KMS-11 (cell line): ENCODE results near the gene ANGPT4.

Experiments used
- H2AFZ ChIP-seq: fragments of 200-600 bp; sonication (generic); 2 replicates; pipeline ENCODE4 v1.6.1; 2016; ENCODE audit warnings: antibody characterized with exemption, mixed run types, low read depth
- H3K27ac ChIP-seq: fragments of 200-600 bp; sonication (generic); 2 replicates; pipeline ENCODE4 v1.6.1; 2016; ENCODE audit warnings: mild to moderate bottlenecking, mixed run types
- H3K27me3 ChIP-seq: fragments of 200-600 bp; sonication (generic); 2 replicates; pipeline ENCODE4 v1.6.1; 2017; ENCODE audit warnings: mild to moderate bottlenecking, low read depth, mixed run types, moderate library complexity; ENCODE audit not compliant: insufficient read depth
- H3K36me3 ChIP-seq: fragments of 200-600 bp; sonication (generic); 2 replicates; pipeline ENCODE4 v1.6.1; 2017; ENCODE audit warnings: mild to moderate bottlenecking, mixed run types; ENCODE audit not compliant: insufficient read depth
- H3K4me1 ChIP-seq: fragments of 200-600 bp; sonication (generic); 2 replicates; pipeline ENCODE4 v1.6.1; 2016; ENCODE audit warnings: mild to moderate bottlenecking, low read depth, mixed run types; ENCODE audit not compliant: poor library complexity, severe bottlenecking
- H3K4me2 ChIP-seq: fragments of 200-600 bp; sonication (generic); 2 replicates; pipeline ENCODE4 v1.7.0; 2016; ENCODE audit warnings: mild to moderate bottlenecking, mixed run types
- H3K4me3 ChIP-seq: fragments of 200-600 bp; sonication (generic); IDR thresholded peaks from 2 replicates; pipeline ENCODE4 v1.6.1; 2017; ENCODE audit warnings: low read depth, low read length, mixed read lengths; ENCODE audit not compliant: insufficient read depth
- H3K79me2 ChIP-seq: fragments of 200-600 bp; sonication (generic); 2 replicates; pipeline ENCODE4 v1.6.1; 2016; ENCODE audit warnings: low read depth, mixed run types; ENCODE audit not compliant: insufficient read depth
- H3K9ac ChIP-seq: fragments of 200-600 bp; sonication (generic); 2 replicates; pipeline ENCODE4 v1.6.1; 2016; ENCODE audit warnings: mild to moderate bottlenecking, mixed run types
- H4K20me1 ChIP-seq: fragments of 200-600 bp; sonication (generic); 2 replicates; pipeline ENCODE4 v1.6.1; 2016; ENCODE audit warnings: mild to moderate bottlenecking, mixed run types; ENCODE audit not compliant: insufficient read depth
- CTCF ChIP-seq: fragments of 200-600 bp; sonication (generic); conservative IDR thresholded peaks from 2 replicates; pipeline ENCODE4 v1.6.1; 2017; ENCODE audit warnings: low read depth, mild to moderate bottlenecking, antibody characterized with exemption, low read length, moderate library complexity, mixed read lengths

Gene ANGPT4

DNA sequence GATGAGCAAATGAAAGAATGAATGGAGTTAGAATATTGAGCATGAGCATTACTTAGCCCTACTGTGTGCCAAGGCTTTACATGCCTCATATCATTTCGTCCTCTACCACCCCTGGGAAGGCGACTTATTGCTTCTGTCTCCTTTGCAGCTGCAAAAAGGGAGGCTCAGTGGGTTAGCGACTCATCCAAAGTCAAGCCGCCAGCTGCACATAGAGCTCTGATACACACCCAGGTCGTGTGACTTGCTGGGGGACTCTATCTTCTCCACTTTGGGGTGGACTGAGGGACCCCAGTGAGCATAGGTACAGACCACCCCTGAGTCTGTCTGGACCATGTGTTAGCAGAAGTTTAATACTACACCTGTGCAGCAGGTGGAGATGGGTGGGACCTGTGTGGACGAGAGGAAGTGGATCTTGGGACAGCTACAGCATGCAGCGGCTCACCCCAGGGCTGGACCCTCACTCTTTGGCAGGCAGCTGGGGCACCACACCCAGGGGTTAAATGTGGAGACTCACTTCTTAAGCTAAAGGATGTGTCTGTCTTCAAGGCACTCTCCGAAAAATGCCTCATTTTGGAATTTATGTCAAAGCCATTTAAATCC, 36.2 kb upstream of the ANGPT4 start:
- no peaks in the 10 kb centered on the region for H3K79me2 ChIP-seq
- H3K4me3 ChIP-seq = no peak overlapping the region
- no peak overlapping the region for H2AFZ ChIP-seq
- no peak overlapping the region for H3K27ac ChIP-seq
- no peaks in the 10 kb centered on the region for H3K27me3 ChIP-seq
- H3K36me3 ChIP-seq = no peaks in the 10 kb centered on the region
- H4K20me1 ChIP-seq = no peaks in the 10 kb centered on the region
- H3K9ac ChIP-seq = no peak overlapping the region
- H3K4me2 ChIP-seq = no peak overlapping the region
- TF ChIP-seq CTCF = no peak
- H3K4me1 ChIP-seq = peaks cover 8% of the 10 kb centered on the region

- TF ChIP-seq CTCF = no peak
- no peak overlapping the region for H2AFZ ChIP-seq
Measured at GRCh38 chr20:951384-952169, 35.4 kb upstream of the ANGPT4 start.

DNA sequence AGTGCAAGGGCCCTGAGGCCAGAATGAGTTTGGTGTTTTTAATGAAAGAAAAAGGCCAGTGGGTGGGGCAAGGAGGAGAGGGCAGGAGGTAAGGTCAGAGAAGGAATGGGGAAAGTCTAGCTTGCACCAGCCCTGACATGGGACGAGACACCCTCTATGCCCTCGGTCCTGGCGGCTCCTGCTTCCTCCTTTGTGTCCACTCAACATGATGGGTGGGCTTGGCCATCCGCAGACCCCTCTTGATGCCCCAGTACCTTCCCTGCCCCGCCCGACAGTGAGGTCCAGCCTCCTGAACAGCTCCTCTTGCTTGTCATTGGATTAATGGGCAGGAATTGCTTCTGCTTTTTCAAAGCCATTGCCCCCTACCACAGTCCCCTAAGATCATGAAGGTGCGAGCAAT, 33.6 kb upstream of the ANGPT4 start:
- TF ChIP-seq CTCF = no peak
- Histone ChIP-seq H3K36me3 (no peaks in the 10 kb centered on the region), H4K20me1 (no peaks in the 10 kb centered on the region), H3K27me3 (no peaks in the 10 kb centered on the region), H3K4me2 (no peak overlapping the region), H3K4me1 (no peaks in the 10 kb centered on the region), H3K9ac (no peak overlapping the region), H3K79me2 (no peaks in the 10 kb centered on the region), H2AFZ (no peak overlapping the region), H3K27ac (no peak overlapping the region), H3K4me3 (no peak overlapping the region)

More at GRCh38 chr20:951384-952169, 35.4 kb upstream of the ANGPT4 start:
- H4K20me1 ChIP-seq = no peaks in the 10 kb centered on the region
- H3K36me3 ChIP-seq = no peaks in the 10 kb centered on the region
- H3K4me2 ChIP-seq = no peak overlapping the region
- H3K4me1 ChIP-seq = peaks cover 6% of the 10 kb centered on the region
- H3K4me3 ChIP-seq = no peak overlapping the region
- no peak overlapping the region for H3K9ac ChIP-seq
- no peaks in the 10 kb centered on the region for H3K27me3 ChIP-seq
- H3K79me2 ChIP-seq = no peaks in the 10 kb centered on the region
- no peak overlapping the region for H3K27ac ChIP-seq

GRCh38 chr20:946826-947225, 30.7 kb upstream of the ANGPT4 start:
- H3K79me2 ChIP-seq = no peaks in the 10 kb centered on the region
- no peak overlapping the region for H2AFZ ChIP-seq
- no peak for TF ChIP-seq CTCF
- H3K27me3 ChIP-seq = no peaks in the 10 kb centered on the region
- no peak overlapping the region for H3K4me3 ChIP-seq
- H3K36me3 ChIP-seq = no peaks in the 10 kb centered on the region
- H3K9ac ChIP-seq = no peak overlapping the region
- H3K27ac ChIP-seq = no peak overlapping the region
- no peaks in the 10 kb centered on the region for H4K20me1 ChIP-seq
- no peak overlapping the region for H3K4me2 ChIP-seq
- H3K4me1 ChIP-seq = no peaks in the 10 kb centered on the region
